HG03575 (cell line): ENCODE measurements around the gene GTF2H3.
A peak's percentile ranks its signal among the peaks of the same experiment; 100 is the strongest.

ENCODE experiments used
- ATAC-seq: cut with Tn5 transposase; IDR thresholded peaks from one replicate; pipeline ENCODE4 v1.9.1; 2021; ENCODE audit not compliant: unreplicated experiment, insufficient number of reproducible peaks, low FRiP score; ENCODE audit errors: extremely low read depth

Gene GTF2H3

DNA sequence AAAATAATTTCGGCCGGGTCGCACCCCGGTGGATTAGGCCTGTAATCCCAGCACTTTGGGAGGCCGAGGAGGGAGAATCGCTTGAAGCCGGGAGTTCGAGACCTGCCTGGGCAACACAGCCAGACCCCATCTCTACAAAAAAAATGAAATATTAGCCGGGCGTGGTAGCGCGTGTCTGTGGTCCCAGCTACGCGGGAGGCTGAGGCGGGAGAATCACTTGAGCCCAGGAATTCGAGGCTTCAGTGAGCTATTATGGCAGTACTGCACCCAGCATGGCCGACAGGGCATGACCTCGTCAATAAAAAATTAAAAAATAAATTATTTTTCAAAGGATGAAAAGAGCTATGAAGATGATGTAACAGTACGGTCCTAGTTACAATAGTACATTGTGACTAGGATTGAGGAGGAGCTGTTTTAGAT, 523 bp downstream of the GTF2H3 start:
- no peak for ATAC-seq

DNA sequence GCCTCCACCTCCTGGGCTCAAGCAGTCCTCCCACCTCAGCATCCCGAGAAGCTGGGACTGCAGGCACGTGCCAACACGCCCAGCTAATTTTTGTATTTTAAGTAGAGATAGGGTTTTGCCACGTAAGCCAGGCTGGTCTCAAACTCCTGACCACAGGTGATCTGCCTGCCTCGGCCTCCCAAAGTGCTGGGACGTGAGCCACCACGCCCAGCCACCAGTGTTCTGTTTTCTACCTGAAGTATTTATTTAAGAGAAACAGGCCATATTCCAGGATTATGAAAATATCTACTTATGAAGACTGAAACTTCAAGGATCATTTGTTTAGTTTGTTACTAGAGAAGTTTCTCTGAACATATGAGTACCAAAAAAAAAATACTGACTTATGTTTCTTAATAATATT, 10.3 kb downstream of the GTF2H3 start:
- no peak for ATAC-seq

DNA sequence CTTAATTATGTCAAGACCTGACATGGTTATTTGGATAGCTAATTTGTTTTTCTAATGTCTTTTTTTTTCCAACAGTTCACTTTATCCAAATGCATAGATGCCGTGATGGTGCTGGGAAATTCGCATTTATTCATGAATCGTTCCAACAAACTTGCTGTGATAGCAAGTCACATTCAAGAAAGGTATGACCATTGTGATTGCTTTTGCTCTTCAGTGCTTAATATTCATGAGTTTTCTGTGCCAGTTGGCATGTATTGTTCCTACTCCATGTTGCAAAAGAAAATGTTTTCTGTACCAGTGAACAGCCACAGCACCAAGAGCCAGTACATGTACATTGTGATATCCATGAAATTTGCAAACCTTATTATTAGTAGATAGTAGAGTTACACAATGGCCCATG, 11.8 kb downstream of the GTF2H3 start:
- ATAC-seq = no peak

DNA sequence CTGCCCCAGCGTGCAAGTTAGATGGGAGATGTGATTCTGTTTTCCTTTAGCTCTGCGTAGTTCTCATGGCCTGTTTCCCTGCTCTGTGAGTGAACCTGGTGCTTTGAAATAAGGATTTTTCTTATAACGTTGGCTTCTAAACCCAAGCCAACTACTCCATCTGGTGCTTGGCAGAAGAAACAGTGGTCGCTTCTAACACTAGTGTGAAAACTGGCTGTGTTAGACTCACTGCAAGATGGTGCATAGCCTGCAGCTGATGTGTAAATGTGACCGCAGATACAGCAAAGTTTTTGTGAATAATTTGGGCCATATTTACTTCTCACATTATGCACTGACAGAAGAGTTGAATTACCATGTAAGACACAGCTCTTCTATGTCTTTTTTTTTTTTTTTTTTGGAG, 12.2 kb downstream of the GTF2H3 start:
- no peak for ATAC-seq

DNA sequence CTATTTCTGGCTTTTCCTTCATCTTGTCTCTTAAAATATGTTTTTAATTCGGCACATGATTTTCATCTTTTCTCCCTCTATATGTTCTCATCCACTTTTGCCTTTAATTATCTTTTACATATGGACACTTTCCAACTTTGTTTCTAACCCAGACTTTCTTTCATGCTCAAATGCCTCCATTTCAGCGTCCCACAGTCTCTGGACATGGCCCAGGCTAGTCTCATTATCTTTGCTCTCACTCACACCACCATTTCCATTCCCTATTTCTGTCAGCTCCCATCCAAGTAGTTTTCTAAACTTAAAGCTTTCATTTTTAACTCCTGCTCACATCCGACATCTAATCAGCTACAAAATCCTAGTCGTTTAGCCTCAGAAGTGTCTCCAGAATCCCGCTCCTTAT, 14.8 kb downstream of the GTF2H3 start:
- ATAC-seq = no peak

DNA sequence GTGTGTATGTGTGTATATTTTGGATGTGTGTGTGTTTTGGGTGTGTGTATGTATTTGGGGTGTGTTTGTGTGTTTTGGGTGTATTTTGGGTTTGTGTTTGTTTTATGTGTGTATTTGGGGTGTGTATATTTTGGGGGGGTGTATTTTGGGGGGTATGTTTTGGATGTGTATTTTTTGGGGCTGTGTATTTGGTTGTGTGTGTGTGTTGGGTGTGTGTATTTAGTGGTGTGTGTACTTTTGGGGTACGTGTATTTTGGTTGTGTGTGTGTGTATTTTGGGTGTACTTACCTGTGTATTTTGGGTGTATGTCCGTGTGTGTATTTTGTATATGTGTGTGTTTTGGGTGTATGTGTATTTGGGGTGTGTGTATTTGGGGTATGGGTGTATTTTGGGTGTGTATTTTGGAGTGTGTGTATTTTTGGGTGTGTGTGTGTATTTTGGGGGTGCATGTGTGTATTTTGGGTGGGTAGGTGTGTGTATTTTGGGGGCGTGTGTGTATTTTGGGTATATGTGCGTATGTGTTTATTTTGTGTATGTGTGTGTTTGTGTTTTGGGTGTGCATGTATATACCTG, 20.6 kb downstream of the GTF2H3 start:
- ATAC-seq = no peak

DNA sequence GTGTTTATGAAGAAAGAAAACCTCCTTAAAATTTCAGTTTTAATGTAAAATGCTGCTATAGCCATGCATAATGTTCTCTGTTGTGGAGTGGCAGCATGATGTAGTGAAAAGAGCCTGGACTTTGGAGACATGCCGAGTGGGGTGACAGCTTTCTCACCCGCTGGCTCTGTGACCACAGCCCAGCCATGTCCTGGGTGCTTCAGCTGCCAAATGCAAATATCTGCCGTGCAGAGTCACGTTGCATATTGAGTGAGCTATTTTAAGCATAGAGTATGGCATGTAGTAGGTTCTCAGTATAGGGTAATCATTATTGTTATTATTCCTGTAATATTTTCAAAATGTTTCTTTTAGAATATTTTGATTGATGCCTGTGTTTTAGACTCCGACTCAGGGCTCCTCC, 21.8 kb downstream of the GTF2H3 start:
- peak; percentile 66 for ATAC-seq

DNA sequence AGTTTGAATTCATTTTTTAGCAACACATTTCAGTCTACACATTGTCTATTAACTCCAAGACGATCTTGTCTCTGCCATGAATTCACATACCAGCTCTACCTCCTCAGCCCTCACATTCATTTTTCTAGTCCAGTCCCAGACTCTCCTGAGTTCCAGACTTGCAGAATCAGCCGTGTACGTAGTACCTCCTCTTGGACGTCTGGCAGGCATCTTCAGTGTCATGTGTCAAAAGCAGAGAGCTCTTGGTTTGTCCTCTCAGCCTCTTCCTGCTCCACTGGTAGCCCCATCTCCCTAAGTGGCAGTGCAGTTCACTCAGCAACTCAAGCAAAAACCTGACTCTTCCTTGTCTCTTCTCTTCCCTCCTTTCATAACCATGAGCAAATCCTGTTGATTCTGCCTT, 22.8 kb downstream of the GTF2H3 start:
- no peak for ATAC-seq

DNA sequence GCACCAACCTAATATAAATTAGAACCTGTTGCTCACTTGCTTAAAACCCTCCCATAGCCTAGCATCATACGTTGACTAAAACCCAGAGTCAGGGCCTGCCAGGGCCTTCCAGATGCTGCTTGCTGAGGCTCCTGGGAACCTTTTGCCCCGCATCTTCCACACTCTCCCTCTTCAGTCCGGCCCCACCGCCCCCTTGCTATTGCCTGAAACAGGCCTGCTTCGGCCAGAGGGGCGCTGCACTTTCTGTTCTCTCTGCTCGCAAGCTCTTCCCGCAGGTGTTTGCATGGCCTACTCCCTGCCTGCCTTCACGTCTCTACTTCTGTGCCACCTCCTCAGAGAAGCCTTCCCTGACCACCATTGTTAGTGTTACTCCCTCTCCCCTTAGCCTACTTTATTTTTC, 23.6 kb downstream of the GTF2H3 start:
- ATAC-seq = no peak

DNA sequence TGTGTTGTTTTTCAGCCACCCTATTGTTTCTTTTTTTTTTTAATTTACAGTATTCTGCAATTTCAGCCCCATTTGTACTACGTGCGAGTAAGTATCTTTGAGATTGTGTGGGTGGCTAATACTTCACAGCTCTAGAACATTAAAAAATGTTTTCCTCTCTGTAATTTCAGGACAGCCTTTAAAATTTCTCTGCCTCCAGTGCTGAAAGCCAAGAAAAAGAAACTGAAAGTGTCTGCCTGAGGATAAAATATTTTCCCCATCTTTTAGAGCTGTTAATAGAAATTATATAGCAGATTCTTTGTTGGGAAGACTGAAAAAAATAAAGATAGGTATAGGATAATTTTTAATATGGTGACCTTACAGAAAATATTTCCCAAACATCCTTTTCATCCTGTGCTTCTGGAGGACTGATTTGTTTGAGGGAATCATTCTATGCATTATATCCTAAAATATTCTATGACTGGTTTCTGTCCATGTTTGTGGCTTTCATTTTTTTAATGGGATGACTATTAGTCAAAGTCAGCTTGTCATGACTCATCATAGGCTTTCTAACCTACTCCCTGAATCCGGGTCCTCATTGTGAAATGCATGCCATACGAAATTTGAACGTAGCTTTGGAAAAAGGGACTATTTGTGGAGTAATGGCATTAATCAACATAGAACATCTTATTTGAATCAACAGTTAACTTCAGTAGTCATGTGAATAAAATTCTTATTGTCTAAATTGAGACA, 26.5 kb downstream of the GTF2H3 start:
- ATAC-seq = no peak

DNA sequence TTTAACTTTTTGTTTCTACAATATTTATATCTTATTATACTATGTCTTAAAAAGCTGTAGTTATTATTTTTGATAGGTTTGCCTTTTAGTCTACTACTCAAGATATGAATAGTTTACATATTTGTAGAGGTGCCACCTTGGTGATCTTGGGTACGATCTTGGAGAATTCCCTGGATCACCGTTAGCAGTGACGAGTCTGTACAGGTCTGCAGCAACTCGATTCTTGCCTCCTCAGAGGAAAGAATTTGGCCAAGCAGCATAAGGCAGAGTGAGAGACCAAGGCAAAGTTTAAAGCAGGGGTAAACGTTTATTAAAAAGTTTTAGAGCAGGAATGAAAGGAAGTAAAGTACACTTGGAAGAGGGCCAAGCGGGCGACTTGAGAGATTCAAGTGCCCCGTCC, 34.1 kb downstream of the GTF2H3 start:
- no peak for ATAC-seq

DNA sequence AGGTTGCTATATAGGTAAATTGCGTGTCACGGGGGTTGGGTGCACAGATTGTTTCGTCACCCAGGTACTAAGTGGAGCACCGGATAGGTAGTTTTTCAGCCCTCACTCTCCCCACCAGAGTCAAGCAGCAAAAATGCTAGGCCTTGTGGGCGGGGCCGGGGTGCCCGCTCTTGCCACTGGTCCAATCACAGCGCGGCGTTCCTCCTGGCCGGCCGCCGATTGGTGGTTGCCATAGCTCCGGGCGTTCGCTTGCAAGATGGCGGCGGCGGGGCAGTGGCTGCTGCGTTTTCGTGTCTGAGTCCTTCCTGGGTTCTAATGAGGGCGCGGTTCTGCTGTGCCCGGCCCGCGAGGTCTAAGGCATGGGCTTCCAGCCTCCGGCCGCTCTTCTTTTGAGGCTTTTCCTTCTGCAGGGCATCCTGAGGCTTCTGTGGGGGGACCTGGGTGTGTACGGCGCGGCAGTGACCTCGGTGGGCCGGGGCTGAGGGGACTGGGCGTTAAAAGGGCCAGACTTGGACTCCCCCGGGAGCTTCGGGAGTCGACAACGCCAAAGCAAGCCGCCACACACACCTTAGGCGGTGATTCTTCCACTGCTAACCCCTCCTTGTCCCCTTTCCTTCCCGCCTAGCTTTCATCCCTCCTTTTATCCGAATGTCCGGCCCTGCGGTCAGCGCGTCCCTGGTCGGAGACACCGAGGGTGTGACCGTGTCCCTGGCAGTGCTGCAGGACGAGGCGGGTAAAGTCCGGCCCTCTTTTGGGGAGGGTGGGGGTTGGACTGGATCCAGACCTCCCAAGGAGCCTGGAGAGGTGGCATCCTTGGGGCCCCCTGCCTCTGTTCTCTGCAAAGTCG, 37.5 kb downstream of the GTF2H3 start, which contains the start of gene TCTN2:
TSS of gene TCTN2 (plus strand) at position 232 of the 847 bp plus-strand sequence. CDS start at position 360, 128 bp downstream.
- peak; percentile 59 for ATAC-seq

DNA sequence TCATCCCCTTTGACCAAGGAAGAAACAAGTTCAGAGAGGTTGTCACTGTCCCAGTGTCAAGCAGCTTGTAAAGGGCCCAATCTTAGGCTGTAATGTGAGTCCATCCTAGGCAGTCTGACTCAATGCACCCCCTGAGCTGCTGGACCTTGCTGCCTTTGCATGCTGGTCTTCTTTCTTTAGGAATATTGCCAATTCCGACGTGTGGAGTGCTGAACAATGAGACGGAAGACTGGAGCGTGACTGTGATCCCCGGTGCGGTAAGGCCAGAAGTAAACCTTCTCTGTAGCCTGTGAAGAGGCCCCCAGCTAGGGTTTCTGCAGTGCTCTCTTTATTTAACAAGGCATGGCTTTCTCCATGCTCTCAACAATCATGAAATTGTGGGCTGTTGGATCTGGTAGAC, 38.2 kb downstream of the GTF2H3 start:
- ATAC-seq = no peak

DNA sequence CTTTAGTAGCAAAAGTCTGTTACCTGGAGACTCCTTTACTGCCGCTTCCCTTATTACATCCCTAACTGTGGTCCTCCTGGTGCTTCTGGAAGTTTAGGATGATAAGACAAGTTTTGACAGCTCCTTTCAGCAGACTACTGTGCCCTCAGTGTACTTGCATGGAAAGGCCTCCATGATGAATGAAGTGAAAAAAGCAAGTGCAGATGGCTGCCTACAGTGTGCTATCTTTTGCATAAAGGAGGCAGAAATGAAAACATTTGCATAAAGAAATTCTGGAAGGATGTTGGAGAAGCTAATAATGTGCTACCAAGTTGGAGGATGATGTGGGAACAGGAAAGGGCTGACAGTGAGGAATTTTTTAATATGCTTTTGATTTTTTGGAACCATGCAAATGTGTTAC, 41.8 kb downstream of the GTF2H3 start:
- ATAC-seq = no peak

DNA sequence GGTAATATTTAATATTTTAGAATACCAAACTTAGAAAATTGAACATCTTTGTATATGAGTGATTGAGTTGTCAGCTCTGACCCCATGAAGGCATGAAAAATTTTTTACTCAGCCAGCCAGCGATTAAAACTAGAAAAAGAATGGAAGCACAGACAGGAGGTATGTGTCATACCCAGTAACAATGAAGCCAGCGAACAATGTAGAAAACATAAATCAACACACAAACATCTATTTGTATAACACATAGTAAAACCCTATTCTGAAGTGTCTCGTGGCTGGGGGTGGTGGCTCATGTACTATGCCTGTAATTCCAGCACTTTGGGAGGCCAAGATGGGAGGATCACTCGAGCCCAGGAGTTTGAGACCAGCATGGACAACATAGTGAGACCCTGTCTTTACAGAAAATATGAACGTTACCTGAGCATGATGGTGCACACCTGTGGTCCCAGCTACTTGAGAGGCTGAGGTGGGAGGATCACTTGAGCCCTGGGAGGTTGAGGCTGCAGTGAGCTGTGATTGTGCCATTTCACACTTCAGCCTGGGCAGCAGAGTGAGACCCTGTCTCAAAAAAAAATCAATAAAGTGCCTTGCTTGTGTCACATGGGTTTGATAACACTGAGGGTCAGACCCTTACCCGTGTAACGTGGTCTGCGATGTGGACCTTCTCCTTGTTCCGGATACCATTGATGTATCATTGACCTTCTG, 43.1 kb downstream of the GTF2H3 start:
- ATAC-seq = no peak

DNA sequence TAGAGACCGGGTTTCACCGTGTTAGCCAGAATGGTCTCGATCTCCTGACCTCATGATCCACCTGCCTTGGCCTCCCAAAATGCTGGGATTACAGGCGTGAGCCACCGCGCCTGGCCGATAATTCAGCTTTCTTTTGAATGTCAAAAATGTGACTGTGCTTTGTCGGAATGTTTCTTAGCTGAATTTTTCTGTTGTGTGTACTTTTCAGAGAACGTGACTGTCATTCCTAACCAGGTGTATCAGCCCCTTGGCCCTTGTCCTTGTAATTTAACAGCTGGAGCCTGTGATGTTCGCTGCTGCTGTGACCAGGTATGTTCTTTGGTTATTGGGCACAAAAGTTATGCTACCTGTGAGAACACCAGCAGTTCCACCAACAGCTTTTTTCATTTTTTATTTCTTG, 45.4 kb downstream of the GTF2H3 start:
- ATAC-seq = no peak

DNA sequence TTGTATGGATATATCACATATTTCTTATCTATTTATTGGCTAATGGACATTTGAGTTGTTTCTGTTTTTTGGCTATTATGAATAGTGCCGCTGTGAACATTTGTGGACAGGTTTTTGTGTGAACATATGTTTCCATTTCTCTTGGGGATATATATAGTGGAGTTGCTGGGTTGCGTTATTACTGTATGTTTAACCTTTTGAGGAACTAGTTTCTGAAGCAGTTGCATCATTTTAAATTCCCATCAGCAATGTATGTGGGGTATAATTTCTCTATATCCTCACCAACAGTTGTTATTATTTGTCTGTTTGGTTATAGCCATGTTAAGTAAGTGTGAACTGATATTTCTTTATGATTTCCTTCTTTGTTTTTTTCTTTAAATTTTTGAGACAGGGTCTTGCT, 48.0 kb downstream of the GTF2H3 start:
- ATAC-seq = no peak

DNA sequence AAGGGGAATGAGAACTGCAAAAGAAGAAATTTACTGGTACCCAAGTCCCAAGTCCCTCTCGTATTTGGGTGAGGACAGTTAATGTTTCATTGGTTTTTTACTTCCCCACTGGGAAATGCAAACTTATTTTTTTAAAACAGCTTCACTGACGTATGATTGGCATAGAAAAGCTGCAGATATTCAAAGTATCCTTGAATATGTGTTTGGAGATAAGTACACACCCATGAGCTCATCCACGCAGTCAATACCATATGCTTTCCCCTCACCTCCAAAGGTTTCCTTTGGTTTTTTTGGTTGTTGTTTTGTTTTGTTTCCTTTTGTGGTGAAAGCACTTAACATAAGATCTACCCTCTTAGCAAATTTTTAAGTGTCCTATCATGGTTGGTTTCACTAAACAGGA, 50.3 kb downstream of the GTF2H3 start:
- no peak for ATAC-seq

DNA sequence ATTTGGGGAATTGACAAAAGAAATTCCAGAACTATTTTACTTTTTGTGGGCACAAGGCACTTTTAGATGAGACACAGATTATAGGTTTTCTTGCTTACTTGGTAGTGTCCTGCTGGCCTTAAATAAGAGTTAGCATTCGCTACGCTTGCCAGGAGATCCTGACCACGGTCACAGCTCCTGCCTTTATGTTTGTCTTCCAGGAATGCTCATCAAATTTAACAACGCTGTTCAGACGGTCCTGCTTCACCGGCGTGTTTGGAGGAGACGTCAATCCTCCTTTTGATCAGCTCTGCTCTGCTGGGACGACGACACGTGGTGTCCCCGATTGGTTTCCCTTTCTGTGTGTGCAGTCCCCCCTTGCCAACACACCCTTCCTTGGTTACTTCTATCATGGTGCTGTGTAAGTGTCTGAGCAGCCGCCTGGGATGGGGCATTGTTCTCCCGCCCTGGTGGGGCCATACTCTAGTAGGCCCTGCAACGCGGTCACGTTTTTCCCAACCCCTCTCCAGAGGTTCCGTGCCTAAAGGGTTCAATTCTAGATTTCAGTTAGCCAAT, 53.1 kb downstream of the GTF2H3 start:
- no peak for ATAC-seq
